CD14-positive monocyte (primary cell): Measurements from ENCODE around the gene KIAA0232. TPM values are rescaled to one million over a fixed set of nuclear protein-coding genes. Genes with fewer than 3 reads are reported as not detected.
A peak's percentile ranks its signal among the peaks of the same experiment; 100 is the strongest.

Source experiments
- DNase-seq, 3 donors: peaks; one replicate each; pipeline ENCODE4 v3.0.0-alpha.2; 2011 to 2022
- H2AFZ ChIP-seq: 2 replicates; pipeline ENCODE4 v1.6.0; 2012; ENCODE audit warnings: mild to moderate bottlenecking, low read depth, low read length, inconsistent platforms; ENCODE audit not compliant: insufficient read depth, poor library complexity, severe bottlenecking
- H3K27ac ChIP-seq, 2 donors: 1 replicate in 1 of 2; 2 replicates in 1 of 2; pipeline ENCODE4 v1.5.1; 2012 to 2013; ENCODE audit warnings: low read length in 2 of 2, control low read depth in 1 of 2, inconsistent platforms in 1 of 2, low read depth in 1 of 2, mild to moderate bottlenecking in 1 of 2
- H3K27me3 ChIP-seq, 2 donors: one replicate each; pipeline versions ENCODE4 v1.6.0 to v1.6.1; 2011 to 2013; ENCODE audit warnings: low read length in 2 of 2; ENCODE audit not compliant: control insufficient read depth in 2 of 2, insufficient read depth in 2 of 2
- H3K36me3 ChIP-seq, 2 donors: replicated peaks in 1 of 2; 1 replicate in 1 of 2; 2 replicates in 1 of 2; pipeline versions ENCODE4 v1.5.1 to v1.6.1; 2012 to 2013; ENCODE audit warnings: low read length in 2 of 2, control low read depth in 1 of 2, inconsistent platforms in 1 of 2, mild to moderate bottlenecking in 1 of 2; ENCODE audit not compliant: insufficient read depth in 2 of 2, control insufficient read depth in 1 of 2
- H3K4me1 ChIP-seq, 2 donors: 1 replicate in 1 of 2; 2 replicates in 1 of 2; pipeline versions ENCODE4 v1.5.1 to v1.6.1; 2012 to 2013; ENCODE audit warnings: low read length in 2 of 2, control low read depth in 1 of 2, inconsistent platforms in 1 of 2, mild to moderate bottlenecking in 1 of 2, moderate library complexity in 1 of 2; ENCODE audit not compliant: insufficient read depth in 2 of 2, control insufficient read depth in 1 of 2
- H3K4me2 ChIP-seq: replicated peaks from 2 replicates; pipeline ENCODE3; 2012; ENCODE audit warnings: low read length, moderate library complexity, mild to moderate bottlenecking; ENCODE audit not compliant: poor library complexity, severe bottlenecking; ENCODE audit errors: extremely low read depth
- H3K4me3 ChIP-seq, 3 experiments: fragments of 200-600 bp in 1 of 3; sonication (generic) in 1 of 3; replicated peaks in 1 of 3; 1 replicate in 2 of 3; 2 replicates in 1 of 3; pipeline ENCODE4 v1.5.1; 2011 to 2013; ENCODE audit warnings: low read length in 3 of 3, mild to moderate bottlenecking in 3 of 3, control low read depth in 2 of 3, low read depth in 2 of 3, inconsistent platforms in 1 of 3, moderate library complexity in 1 of 3
- H3K79me2 ChIP-seq: 2 replicates; pipeline ENCODE4 v1.6.0; 2012; ENCODE audit warnings: mild to moderate bottlenecking, control low read depth, inconsistent platforms, low read length, moderate library complexity; ENCODE audit not compliant: insufficient read depth
- H3K9ac ChIP-seq: 2 replicates; pipeline ENCODE4 v1.6.0; 2017; ENCODE audit warnings: low read length, mild to moderate bottlenecking; ENCODE audit not compliant: insufficient read depth, poor library complexity, severe bottlenecking
- H3K9me3 ChIP-seq, 2 donors: replicated peaks in 1 of 2; 1 replicate in 1 of 2; 2 replicates in 1 of 2; pipeline versions ENCODE4 v1.5.1 to v1.6.1; 2012 to 2013; ENCODE audit warnings: low read length in 2 of 2, control low read depth in 1 of 2; ENCODE audit not compliant: control insufficient read depth in 1 of 2, insufficient read depth in 1 of 2
- H4K20me1 ChIP-seq: 2 replicates; pipeline ENCODE4 v1.6.0; 2012; ENCODE audit warnings: mild to moderate bottlenecking, low read length, control low read depth, moderate library complexity; ENCODE audit not compliant: insufficient read depth
- H3K27ac Mint-ChIP-seq, 7 donors: one replicate each; pipeline ENCODE4 v1.8.0; 2020; ENCODE audit warnings: mild to moderate bottlenecking in 7 of 7, mixed read lengths in 7 of 7, moderate library complexity in 6 of 7, inconsistent platforms in 2 of 7
- H3K27me3 Mint-ChIP-seq, 3 donors: one replicate each; pipeline ENCODE4 v1.8.0; 2021 to 2022; ENCODE audit warnings: low read depth in 3 of 3, mild to moderate bottlenecking in 3 of 3, mixed read lengths in 3 of 3, moderate library complexity in 3 of 3, inconsistent platforms in 1 of 3
- H3K36me3 Mint-ChIP-seq, 2 donors: one replicate each; pipeline ENCODE4 v1.8.0; 2020; ENCODE audit warnings: mixed read lengths in 2 of 2, inconsistent platforms in 1 of 2, mild to moderate bottlenecking in 1 of 2
- H3K4me1 Mint-ChIP-seq: one replicate; pipeline ENCODE4 v1.8.0; 2020; ENCODE audit warnings: mild to moderate bottlenecking, mixed read lengths
- H3K4me3 Mint-ChIP-seq, 2 donors: one replicate each; pipeline ENCODE4 v1.8.0; 2020; ENCODE audit warnings: mild to moderate bottlenecking in 2 of 2, mixed read lengths in 2 of 2, moderate library complexity in 1 of 2
- H3K9me3 Mint-ChIP-seq, 7 donors: one replicate each; pipeline ENCODE4 v1.8.0; 2020 to 2022; ENCODE audit warnings: mixed read lengths in 7 of 7, mild to moderate bottlenecking in 6 of 7, moderate library complexity in 6 of 7, inconsistent platforms in 2 of 7
- WGBS: methylation state at CpG from one replicate; pipeline ENCODE4 v1.1.5; 2013; ENCODE audit warnings: missing lambda C conversion rate; ENCODE audit not compliant: insufficient coverage; 5-methylcytosine and 5-hydroxymethylcytosine counted together
- intact Hi-C, 2 donors: fragments of 100-400 bp; cut with micrococcal nuclease; formaldehyde crosslinking; loops; one replicate each; pipeline versions ENCODE4 v1.15.0 to v1.15.1; 2023
- polyA plus RNA-seq, 3 donors: library from polyadenylated mRNA; depleted of rRNA in 1 of 3; unstranded in 2 of 3; stranded (reverse) in 1 of 3; fragments of 300-500 nt in 2 of 3; fragments of >200 nt in 1 of 3; fragmentation: Illumina TruSeq in 2 of 3; gene quantifications; 1 replicate in 2 of 3; 2 replicates in 1 of 3; pipeline ENCODE4 v1.2.3, GENCODE V29; 2012 to 2021
- TF ChIP-seq, protein P1 (sequence below): fragments of 200-600 bp; IDR thresholded peaks from one replicate; pipeline ENCODE4 v1.8.0; 2022; ENCODE audit warnings: antibody characterized with exemption, mild to moderate bottlenecking

The KIAA0232 gene
- polyA plus RNA-seq, 3 donors = 12.3 to 27.3 (median 20.6) TPM

DNA sequence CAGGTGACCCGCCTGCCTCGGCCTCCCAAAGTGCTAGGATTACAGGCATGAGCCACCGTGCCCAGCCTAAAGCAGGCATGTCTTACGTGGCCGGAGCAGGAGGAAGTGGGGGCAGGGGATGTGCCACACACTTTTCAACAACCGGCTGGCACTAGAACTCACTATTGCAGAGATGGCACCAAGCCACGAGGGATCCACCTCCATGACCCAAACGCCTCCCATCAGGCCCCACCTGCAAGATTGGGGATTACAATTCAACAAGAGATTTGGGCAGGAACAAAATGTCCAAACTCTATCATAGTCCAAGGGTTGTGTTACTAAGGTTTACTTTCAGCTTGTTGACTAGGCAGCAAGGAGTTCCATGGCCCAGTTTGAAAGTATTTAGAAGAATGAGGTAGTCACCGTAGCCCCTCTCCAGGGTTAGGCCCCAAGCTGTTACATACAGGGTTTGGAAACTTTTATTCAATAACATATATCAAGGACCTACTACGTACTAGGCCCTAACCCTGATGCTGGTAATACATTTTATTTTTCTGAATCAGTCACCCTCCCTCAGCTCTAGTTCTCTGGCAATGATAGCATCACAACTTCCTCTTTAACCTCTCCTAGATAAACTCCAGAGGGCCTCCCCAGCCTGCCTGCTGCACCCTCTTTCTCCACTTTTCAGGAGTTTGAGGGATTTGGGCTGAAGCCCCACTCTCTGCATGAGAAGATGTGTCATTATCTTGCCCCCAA is 109.1 kb downstream of the KIAA0232 start:
- Histone ChIP-seq H3K9ac (peak overlapping the region; percentile 57), H3K4me2 (peak overlapping the region; percentile 73), H3K27ac (peak overlapping the region; percentile 80 to 88), H4K20me1 (no peaks in the 10 kb centered on the region), H2AFZ (no peak overlapping the region), H3K27me3 (no peaks in the 10 kb centered on the region), H3K4me1 (peaks cover 75 to 80% of the 10 kb centered on the region in 2 donors), H3K79me2 (no peaks in the 10 kb centered on the region), H3K36me3 (no peaks in the 10 kb centered on the region), H3K4me3 (peak overlapping the region in 2 of 3 experiments; percentile 17 to 63), H3K9me3 (peaks cover 9 to 25% of the 10 kb centered on the region in 2 donors)
- peaks cover 8 to 26% (median 20%) of the 10 kb centered on the region in 7 donors for H3K9me3 Mint-ChIP-seq
- DNase-seq = peak; percentile 44 to 61 (median 56)
- peak overlapping the region; percentile 94 to 99 (median 97) for H3K27ac Mint-ChIP-seq
- WGBS = 50% methylated on average over 2 of the region's 10 CpGs
- peaks cover 8% of the 10 kb centered on the region in 2 donors for H3K36me3 Mint-ChIP-seq
- peaks cover under 1 to 1% (median 1%) of the 10 kb centered on the region in 3 donors for H3K27me3 Mint-ChIP-seq
- intact Hi-C loops = loop anchor here in 1 of 2 donors (5.0 kb wide), 1 partner anchor 51 kb away; no protein-coding TSS in a partner anchor
- H3K4me3 Mint-ChIP-seq = peak overlapping the region; percentile 63 to 77
- TF ChIP-seq, protein P1, sequence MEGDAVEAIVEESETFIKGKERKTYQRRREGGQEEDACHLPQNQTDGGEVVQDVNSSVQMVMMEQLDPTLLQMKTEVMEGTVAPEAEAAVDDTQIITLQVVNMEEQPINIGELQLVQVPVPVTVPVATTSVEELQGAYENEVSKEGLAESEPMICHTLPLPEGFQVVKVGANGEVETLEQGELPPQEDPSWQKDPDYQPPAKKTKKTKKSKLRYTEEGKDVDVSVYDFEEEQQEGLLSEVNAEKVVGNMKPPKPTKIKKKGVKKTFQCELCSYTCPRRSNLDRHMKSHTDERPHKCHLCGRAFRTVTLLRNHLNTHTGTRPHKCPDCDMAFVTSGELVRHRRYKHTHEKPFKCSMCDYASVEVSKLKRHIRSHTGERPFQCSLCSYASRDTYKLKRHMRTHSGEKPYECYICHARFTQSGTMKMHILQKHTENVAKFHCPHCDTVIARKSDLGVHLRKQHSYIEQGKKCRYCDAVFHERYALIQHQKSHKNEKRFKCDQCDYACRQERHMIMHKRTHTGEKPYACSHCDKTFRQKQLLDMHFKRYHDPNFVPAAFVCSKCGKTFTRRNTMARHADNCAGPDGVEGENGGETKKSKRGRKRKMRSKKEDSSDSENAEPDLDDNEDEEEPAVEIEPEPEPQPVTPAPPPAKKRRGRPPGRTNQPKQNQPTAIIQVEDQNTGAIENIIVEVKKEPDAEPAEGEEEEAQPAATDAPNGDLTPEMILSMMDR = no peak
- H3K4me1 Mint-ChIP-seq = peaks cover 76% of the 10 kb centered on the region

DNA sequence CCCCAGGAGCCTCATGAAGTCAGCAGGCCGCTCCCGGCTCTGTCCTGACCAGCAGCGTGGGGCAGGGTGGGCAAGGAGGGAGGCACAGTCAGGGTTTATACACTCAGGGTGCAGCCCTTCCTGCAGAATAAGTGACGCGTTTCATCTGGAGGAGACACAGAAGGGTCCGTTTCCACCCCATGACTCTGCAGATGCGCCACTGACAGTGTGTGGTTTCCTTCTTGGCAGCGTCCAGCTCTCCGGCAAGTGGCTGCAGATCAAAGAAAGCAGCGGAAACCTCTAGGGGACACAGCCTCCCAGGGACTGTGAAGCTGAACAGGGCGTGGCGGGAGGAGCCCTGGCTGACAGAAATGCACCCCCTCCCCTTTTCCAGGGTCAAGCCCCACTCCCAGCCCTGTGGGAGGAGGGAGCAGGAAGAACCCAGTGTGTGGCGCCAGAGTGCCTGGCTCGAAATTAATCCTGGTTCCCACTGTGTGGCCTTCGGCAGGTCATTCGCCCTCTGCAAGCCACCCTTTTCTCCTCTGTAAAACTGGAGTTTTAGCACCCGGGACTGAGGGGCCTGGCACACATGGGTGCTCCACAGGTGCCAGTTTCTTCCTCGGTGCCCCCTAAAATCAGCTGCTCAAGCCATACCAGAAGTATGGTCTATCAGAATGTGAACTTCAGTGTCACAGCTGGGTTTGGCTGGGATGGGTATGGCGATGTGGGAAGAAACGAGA is 109.8 kb downstream of the KIAA0232 start:
- H3K27me3 Mint-ChIP-seq = peaks cover 0 to 1% (median 1%) of the 10 kb centered on the region in 3 donors
- 7% methylated on average over 16 of the region's 20 CpGs for WGBS
- TF ChIP-seq, protein P1 = peak; percentile 9
- H2AFZ ChIP-seq = peak overlapping the region; percentile 75
- peak overlapping the region; percentile 73 for H3K4me2 ChIP-seq
- no peaks in the 10 kb centered on the region for H4K20me1 ChIP-seq
- DNase-seq = peak; percentile 69 to 77 (median 73)
- no peaks in the 10 kb centered on the region for H3K79me2 ChIP-seq
- H3K27me3 ChIP-seq = no peaks in the 10 kb centered on the region
- H3K4me1 Mint-ChIP-seq = peaks cover 69% of the 10 kb centered on the region
- peak overlapping the region; percentile 57 for H3K9ac ChIP-seq
- intact Hi-C loops = loop anchor here in 1 of 2 donors (5.0 kb wide), 1 partner anchor 50 kb away; no protein-coding TSS in a partner anchor
- peaks cover 8% of the 10 kb centered on the region in 2 donors for H3K36me3 Mint-ChIP-seq
- peak overlapping the region; percentile 80 to 88 for H3K27ac ChIP-seq
- peak overlapping the region; percentile 63 to 77 for H3K4me3 Mint-ChIP-seq
- H3K4me3 ChIP-seq = peak overlapping the region in 2 of 3 experiments; percentile 17 to 63
- no peaks in the 10 kb centered on the region for H3K36me3 ChIP-seq
- peak overlapping the region; percentile 94 to 99 (median 97) for H3K27ac Mint-ChIP-seq
- H3K9me3 ChIP-seq = peaks cover 9 to 28% of the 10 kb centered on the region in 2 donors
- peaks cover 8 to 33% (median 27%) of the 10 kb centered on the region in 7 donors for H3K9me3 Mint-ChIP-seq
- H3K4me1 ChIP-seq = peaks cover 67 to 73% of the 10 kb centered on the region in 2 donors
